Placental pericyte (primary cell): ENCODE measurements around the gene DNAJC1. TPM values are rescaled to one million over a fixed set of nuclear protein-coding genes. Genes with fewer than 3 reads are reported as not detected.

Source experiments
- small RNA-seq: library from RNA; depleted of rRNA; stranded (forward); fragments of <200 nt; gene quantifications from one replicate; pipeline ENCODE3, GENCODE V24; 2012; ENCODE audit warnings: low replicate concordance
- total RNA-seq: library from RNA; depleted of rRNA; stranded (reverse); fragments of >200 nt; gene quantifications from 2 replicates; pipeline ENCODE4 v1.2.3, GENCODE V29; 2012

The DNAJC1 gene
- 45.2 and 94.1 TPM in 2 replicates for total RNA-seq

GRCh38 chr10:22003177-22003963 lies at the start of gene DNAJC1:
DNAJC1 (minus strand) TSS chr10:22003730; CDS start chr10:22003434, 296 bp downstream.

Small RNAs within 50 kb of the gene (small RNA-seq; reads per million reads assigned to genes)
- not detected for gene RN7SKP219
- gene RN7SKP37: not detected

Other genes with a start within 250 kb of the DNAJC1 start
- not detected in 2 replicates for gene EBLN1, start 214.3 kb upstream of the DNAJC1 start, total RNA-seq